Measurements from ENCODE around the gene CD5L. TPM values are rescaled to one million over a fixed set of nuclear protein-coding genes. Genes with fewer than 3 reads are reported as not detected.

CD5L gene
- total RNA-seq: under 1 TPM in 2 of 4 donors, not detected in 2; 0.10 to 0.17 TPM

DNA sequence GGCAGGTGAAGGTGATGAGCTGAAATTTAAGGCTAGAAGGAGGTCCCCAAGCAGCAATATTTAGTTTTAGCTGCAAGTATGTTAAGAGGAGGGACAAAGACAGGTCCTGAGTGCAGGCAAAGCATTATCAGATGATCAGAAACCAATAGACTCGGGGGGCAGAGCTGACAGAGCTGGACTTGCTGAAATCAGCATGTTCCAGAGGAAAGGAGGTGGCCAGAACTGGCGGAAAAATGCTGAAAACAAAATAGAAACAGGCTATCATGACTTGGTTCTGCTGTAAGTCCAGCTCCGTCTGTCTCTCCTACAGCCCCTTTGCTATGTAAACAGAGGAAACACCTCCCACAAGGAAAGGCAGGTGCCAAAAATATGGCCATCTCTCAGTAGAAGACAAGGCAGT, at the start of gene CD5L:
Gene CD5L (minus strand): TSS at position 101 of the 400 bp plus-strand sequence. CDS start 107 bp downstream, outside the sequence.
- 70 to 73% methylated on average over 3 of the region's 3 CpGs for WGBS, 2 donors
- no peak within 1 kb of the TSS for H3K4me3 ChIP-seq (ENCODE audit: low read depth, poor library complexity, severe bottlenecking)
- TF ChIP-seq, protein P1, sequence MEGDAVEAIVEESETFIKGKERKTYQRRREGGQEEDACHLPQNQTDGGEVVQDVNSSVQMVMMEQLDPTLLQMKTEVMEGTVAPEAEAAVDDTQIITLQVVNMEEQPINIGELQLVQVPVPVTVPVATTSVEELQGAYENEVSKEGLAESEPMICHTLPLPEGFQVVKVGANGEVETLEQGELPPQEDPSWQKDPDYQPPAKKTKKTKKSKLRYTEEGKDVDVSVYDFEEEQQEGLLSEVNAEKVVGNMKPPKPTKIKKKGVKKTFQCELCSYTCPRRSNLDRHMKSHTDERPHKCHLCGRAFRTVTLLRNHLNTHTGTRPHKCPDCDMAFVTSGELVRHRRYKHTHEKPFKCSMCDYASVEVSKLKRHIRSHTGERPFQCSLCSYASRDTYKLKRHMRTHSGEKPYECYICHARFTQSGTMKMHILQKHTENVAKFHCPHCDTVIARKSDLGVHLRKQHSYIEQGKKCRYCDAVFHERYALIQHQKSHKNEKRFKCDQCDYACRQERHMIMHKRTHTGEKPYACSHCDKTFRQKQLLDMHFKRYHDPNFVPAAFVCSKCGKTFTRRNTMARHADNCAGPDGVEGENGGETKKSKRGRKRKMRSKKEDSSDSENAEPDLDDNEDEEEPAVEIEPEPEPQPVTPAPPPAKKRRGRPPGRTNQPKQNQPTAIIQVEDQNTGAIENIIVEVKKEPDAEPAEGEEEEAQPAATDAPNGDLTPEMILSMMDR (IDR thresholded peaks at IDR 0.05): no peak
- TF ChIP-seq POLR2A (IDR thresholded peaks at IDR 0.05): no peak
- intact Hi-C loops (cut with DNase I; ENCODE audit: low total_unique reads): no loop called here
- no peak for DNase-seq (ENCODE audit: low spot score in 2 of 2)

DNA sequence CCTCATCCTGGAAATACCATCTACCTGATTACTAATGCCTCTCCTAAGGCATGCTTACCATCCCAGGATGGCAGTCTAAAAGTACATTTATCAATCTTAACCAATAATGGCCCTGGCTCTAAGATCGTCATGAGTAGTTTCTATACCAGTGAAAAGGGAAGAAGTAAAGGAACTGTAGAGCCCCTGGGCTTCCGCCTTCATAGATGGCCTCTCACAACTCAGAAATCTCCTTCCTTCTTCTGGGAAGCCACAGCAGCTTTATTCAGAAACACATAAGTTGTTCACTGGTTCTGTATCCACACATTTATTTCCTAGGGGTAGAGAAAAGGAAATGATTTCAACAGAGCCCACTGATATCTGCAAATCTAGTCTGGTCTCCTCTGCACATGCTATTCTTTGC, 41.0 kb upstream of the CD5L start:
- DNase-seq (ENCODE audit: low spot score in 2 of 2): no peak
- no peak overlapping the region for H3K4me3 ChIP-seq (ENCODE audit: low read depth, poor library complexity, severe bottlenecking)
- intact Hi-C loops (cut with DNase I; ENCODE audit: low total_unique reads): no loop called here
- 71 to 81% methylated on average over 2 of the region's 2 CpGs for WGBS, 2 donors
- TF ChIP-seq, protein P1 (IDR thresholded peaks at IDR 0.05): no peak
- no peak for TF ChIP-seq POLR2A (IDR thresholded peaks at IDR 0.05)

DNA sequence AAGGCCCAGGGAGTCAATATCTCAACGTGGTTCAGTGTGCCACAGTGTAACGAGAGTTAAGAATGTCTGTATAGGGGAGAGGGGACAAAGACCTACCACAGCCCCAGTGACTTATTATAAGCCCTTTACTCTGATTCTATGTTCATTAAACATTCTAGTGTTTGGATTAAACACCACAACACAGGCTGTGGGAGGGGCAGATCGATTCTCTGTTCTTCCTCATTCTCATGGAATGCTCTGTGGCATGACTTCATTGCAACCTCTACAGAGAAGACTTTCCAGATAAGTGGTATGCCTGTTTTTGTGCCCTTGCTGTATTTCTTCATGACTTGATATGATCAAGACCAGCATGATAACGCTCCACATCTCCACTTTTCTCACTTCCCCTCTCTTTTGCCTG, 39.0 kb upstream of the CD5L start:
- H3K4me3 ChIP-seq (ENCODE audit: low read depth, poor library complexity, severe bottlenecking): no peak overlapping the region
- no peak for DNase-seq (ENCODE audit: low spot score in 2 of 2)
- WGBS, 2 donors: 37 to 38% methylated on average over 4 of the region's 4 CpGs
- intact Hi-C loops (cut with DNase I; ENCODE audit: low total_unique reads): no loop called here
- TF ChIP-seq, protein P1 (IDR thresholded peaks at IDR 0.05): no peak
- no peak for TF ChIP-seq POLR2A (IDR thresholded peaks at IDR 0.05)

- TF ChIP-seq, protein P1 (IDR thresholded peaks at IDR 0.05): no peak
- TF ChIP-seq POLR2A (IDR thresholded peaks at IDR 0.05): no peak
- intact Hi-C loops (cut with DNase I; ENCODE audit: low total_unique reads): no loop called here
- WGBS, 2 donors: 18 to 48% methylated on average over 4 of the region's 4 CpGs
- H3K4me3 ChIP-seq (ENCODE audit: low read depth, poor library complexity, severe bottlenecking): no peak overlapping the region
- DNase-seq (ENCODE audit: low spot score in 2 of 2): no peak
Observed at GRCh38 chr1:157878059-157878458, 36.5 kb upstream of the CD5L start.

GRCh38 chr1:157870490-157870889, 28.9 kb upstream of the CD5L start:
- DNase-seq (ENCODE audit: low spot score in 2 of 2): no peak
- H3K4me3 ChIP-seq (ENCODE audit: low read depth, poor library complexity, severe bottlenecking): no peak overlapping the region

DNA sequence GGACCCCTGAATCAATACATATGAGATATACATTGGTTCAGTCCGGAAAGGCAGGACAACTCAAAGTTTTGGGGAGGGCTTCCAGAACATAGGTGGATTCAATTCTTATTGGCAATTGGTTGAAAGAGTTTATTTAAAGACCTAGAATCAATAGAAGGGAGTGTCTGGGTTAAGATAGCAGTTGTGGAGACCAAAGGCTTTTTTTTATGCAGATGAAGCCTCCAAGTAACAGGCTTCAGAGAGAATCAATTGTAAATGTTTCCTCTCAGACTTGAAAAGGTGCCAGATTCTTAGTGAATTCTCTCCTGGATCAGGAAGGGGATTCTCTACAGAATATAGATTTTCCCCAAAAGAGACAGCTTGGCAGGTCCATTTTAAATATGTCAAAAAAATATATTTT, 27.0 kb upstream of the CD5L start:
- no peak for TF ChIP-seq POLR2A (IDR thresholded peaks at IDR 0.05)
- TF ChIP-seq, protein P1 (IDR thresholded peaks at IDR 0.05): no peak
- no peak overlapping the region for H3K4me3 ChIP-seq (ENCODE audit: low read depth, poor library complexity, severe bottlenecking)
- intact Hi-C loops (cut with DNase I; ENCODE audit: low total_unique reads): no loop called here
- no peak for DNase-seq (ENCODE audit: low spot score in 2 of 2)
- 80 to 86% methylated on average over 1 of the region's 1 CpG for WGBS, 2 donors

More at GRCh38 chr1:157870490-157870889, 28.9 kb upstream of the CD5L start:
- no peak for TF ChIP-seq POLR2A (IDR thresholded peaks at IDR 0.05)
- TF ChIP-seq, protein P1 (IDR thresholded peaks at IDR 0.05): no peak
- intact Hi-C loops (cut with DNase I; ENCODE audit: low total_unique reads): no loop called here
